Activated CD8-positive, alpha-beta memory T cell treated with anti-CD3 and anti-CD28 coated beads for 1 hour (primary cell): ENCODE measurements around the gene NME5.
A peak's percentile ranks its signal among the peaks of the same experiment; 100 is the strongest.
"Not testable (repeated sequence)": the region's sequence is repeated elsewhere in the genome, so short reads cannot be mapped to it uniquely, and the experiment has no call there.

ENCODE experiments used
- DNase-seq, 2 donors: peaks; one replicate each; pipeline ENCODE4 v3.0.0-alpha.2; 2020; ENCODE audit warnings: low read depth in 1 of 2; ENCODE audit errors: extremely low read depth in 1 of 2

NME5 gene, protein sequence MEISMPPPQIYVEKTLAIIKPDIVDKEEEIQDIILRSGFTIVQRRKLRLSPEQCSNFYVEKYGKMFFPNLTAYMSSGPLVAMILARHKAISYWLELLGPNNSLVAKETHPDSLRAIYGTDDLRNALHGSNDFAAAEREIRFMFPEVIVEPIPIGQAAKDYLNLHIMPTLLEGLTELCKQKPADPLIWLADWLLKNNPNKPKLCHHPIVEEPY

DNA sequence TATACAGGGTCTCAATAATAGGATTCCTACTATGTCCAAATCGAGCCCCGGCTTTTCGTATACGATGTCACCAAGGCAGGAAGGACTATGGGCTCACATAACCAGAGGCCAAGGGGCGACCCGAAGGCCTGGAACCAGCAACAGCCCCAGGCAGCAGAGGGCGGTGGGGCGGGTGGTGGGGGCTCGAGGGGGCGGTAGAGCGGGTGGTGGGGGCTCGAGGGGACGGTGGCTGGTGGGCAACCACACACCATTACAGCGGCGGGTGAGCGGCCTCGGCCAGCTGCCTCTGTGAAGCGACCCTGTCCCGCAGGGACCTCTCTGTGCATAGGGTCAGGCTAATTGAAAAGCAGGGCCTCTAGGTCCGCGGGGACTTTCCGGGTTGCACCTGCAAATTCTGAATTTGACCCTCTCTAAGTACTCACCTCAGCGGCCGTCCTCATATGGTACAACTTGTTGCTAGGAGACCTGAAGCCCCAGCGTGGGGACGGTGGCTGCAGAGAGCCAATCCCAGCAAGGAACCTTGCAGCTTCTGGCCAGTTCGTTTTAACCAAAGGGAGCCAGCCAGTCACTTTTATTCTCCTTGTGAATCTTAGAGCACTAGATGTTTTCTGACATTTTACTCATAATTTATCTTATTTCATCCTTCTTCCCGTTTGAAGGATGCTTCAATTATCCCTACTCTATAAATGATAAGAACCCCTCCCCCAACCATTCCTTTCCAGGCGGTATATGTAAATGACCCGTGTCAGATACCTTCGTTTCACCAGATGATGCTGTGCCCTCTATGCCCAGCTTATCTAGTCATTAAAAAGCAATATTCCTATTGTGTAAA is at the start of gene NME5:
TSS of gene NME5 (minus strand) at position 480 of the 832 bp plus-strand sequence. CDS start 648 bp downstream, outside the sequence.
- DNase-seq: no peak

DNA sequence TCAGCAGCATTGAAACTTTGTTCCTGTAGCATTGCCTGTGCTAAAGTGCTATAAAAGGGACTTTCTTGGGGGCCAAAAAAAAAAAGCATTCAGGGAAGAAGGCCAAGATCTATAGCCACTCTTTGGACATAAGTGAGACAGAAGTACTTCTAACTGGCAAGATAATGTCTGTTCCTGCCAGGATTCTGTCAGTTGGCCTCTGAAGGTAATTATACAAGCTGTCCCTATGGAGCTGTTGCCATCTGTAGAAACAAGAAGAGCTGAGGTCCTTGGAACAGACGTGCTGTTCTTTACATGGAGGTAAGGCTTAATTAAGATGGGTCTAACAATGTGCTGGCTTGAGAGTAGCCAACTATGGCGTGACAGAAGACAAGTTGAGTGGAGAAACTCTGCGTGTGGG is 49.4 kb upstream of the NME5 start:
- no peak for DNase-seq

DNA sequence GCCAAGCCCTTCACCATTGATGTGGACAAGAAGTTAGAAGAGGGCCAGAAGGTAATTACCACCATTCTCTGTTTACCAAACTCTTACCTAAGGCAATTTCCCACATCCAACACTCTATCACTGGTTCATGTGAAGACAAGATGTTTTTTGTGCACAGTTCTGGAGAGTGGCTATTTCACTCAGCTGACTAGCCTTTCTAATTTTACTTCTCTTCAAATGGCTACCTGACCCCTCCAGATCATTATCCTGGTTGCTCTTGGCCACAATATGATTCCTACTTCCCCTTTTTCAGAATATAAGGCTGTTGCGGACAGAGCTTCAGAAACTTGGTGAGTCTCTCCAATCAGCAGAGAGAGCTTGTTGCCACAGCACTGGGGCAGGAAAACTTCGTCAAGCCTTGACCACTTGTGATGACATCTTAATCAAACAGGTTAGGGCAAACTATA is 46.8 kb upstream of the NME5 start:
- DNase-seq: no peak

DNA sequence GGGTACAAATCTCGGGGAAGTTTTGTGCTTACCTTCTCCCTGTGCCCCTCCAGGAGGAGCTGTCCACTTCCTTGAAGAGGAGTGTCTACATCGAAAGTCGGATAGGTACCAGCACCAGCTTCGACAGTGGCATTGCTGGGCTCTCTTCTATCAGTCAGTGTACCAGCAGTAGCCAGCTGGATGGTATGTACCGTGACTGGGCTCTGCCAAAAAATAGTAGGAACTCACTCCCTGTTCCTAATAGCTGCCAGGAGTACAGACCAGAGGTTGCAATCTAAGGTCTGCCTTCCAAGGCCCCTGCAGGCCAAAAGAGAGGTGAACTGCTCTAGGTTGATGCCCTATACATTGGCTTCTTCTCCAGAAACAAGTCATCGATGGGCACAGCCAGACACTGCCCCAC is 43.6 kb upstream of the NME5 start:
- DNase-seq: no peak

DNA sequence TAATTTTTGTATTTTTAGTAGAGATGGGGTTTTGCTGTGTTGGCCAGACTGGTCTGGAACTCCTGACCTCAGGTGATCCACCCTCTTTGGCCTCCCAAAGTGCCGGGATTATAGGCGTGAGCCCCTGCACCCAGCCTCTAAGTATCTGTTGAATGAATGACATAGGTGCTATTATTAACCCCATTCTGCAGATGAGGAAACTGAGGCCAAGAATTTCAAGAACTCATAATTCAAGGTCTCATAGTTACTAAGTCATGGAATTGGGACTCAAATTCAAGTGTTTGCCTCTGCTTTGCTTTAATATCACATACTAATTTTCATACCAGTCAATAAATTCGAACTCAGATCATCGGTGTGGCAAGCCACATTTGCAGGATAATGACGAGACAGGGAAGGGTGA is 41.6 kb upstream of the NME5 start:
- no peak for DNase-seq

DNA sequence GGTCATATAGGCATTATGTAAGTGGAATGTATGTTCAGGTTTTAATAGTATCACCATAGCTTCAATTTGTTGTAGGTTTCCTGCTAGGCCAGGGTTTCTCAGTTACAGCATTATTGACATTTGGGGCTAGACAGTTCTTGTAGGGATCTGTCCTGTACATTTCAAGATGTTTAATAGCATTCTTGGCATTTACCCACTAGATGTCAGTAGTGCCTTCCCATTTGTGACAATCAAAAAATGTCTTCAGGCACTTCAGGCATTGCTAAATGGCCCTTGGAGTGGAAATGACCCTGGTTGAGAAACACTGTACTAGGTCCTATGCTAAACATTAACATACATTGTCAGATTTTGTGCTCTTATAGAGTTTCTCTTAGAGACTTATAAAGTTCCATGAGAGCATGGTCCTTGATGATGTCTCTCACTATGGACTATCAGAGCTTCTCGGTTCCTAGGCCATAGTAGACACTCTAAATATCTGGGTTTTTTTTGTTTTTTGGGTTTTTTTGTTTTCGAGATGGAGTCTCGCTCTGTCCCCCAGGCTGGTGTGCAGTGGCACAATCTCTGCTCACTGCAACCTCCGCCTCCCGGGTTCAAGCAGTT is 41.1 kb upstream of the NME5 start:
- DNase-seq: no peak

DNA sequence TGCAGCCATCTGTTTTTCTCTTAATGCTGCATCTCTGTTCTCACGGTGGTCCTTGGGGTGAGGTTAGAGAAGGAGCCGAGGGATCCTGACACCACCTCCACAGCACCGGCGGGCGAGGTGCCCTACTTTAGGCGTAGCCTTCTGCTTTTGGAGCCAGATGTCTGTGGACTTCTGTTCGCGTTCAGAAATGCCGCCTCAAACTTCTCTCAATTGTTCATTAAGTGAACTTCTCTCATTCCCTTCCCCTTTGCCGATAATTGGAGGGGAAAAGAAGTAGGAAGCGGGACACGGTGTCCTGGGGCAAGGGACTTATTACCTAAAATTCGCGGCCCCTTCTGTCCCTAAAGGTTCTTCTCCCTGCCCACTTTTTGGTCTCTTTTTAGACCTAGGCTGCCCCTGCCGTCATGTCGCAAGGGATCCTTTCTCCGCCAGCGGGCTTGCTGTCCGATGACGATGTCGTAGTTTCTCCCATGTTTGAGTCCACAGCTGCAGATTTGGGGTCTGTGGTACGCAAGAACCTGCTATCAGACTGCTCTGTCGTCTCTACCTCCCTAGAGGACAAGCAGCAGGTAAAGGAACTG is 40.1 kb upstream of the NME5 start:
- DNase-seq: no peak

DNA sequence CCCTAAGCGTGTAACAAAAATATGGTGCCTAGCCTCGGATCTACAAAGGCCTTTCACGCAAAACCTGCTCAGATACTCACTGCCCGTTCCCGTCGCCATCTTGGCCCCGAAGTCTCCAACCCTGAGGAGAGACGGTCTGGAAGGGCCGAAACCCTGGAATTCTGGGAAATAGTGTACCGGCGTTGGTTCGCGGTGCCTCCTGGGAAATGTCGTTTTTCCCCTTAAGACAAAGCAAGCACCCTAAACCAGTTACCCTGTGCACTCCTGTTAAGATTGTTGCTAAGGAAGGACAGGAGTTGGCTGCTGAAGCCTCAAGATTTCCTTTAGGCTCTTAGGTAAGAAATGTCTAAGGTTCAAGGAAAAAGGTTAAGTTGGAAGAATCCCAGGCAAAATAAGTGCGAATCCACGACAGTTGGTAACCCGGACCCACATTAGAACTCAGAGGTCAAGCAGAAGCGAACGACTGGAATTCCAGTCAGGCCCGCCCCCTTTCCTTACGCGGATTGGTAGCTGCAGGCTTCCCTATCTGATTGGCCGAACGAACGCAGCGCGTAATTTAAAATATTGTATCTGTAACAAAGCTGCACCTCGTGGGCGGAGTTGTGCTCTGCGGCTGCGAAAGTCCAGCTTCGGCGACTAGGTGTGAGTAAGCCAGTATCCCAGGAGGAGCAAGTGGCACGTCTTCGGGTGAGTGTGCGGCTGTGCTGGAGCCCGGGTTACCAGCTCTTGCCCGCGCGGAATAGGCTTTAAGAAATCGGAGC is 39.5 kb upstream of the NME5 start, which contains the start of the genes BRD8 and KIF20A:
TSS of gene BRD8 (minus strand) at position 115 of the 761 bp plus-strand sequence. CDS start at position 99, 16 bp downstream.
TSS of gene KIF20A (plus strand) at position 597 of the 761 bp plus-strand sequence. CDS start 569 bp downstream, outside the sequence.
- peak; percentile 74 to 76 for DNase-seq

DNA sequence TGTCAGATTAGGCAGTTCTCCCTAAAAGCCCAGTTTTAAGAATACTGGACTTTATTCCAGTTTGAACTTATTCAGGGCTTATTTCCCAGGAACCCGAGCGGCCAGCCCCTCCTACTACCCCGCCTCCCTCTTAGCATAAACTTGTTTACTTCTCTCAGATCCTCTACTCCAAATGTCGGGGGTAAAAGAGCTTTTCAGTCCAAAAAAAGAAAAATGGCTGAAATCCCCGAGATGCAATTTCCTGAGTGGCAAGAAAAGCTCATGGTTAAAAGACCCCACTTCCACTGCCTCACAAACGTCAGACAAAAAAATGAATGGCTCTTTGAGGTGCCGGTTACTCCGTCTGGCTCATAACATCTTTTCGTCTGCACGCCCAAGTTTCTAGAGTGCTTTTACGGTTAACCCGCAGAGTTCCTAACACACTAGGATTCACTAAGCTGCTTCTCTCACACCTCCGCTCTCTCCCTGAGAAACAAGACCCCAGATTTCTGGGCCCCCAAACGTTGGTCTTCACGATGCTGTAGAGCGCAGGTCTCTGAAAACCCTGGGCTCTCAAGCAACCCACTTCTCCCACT is 38.8 kb upstream of the NME5 start:
- DNase-seq: no peak

DNA sequence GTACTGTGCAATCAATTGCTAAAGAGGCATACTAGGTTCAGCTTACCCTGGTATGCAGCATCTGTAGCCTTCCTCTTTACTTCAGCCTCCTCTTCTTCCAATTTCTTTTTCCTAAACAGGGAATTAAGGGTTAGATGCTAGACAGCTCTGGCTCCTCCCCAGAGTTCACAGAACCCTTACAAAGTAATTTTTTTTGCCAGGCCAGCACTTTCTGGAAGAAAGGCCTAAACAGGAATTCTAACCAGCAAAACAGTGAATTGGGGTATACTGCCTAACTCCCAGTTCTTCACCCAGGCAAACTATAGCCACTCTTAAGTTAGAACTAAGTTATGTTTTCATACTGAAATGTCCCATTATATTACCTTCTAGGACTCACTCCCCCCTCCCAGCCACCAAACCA is 31.1 kb upstream of the NME5 start:
- DNase-seq: no peak

DNA sequence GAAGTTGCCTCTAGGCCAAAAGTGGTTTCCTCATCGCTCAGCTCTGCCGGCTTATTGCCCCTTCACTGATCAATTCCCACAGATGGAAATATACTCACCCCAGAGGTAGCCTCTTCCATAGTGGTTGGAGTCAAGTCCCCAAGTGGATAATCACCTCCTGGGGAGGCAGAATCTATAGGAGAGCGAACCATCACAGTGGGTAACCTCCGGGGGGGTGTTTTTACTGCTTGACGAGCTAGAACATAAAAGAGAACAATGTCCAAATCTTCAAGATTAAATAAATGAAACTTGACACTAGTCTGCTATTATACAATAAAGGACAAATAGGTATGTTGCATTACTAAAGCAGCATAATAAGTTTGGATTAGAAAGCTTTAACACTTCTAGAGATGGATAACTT is 29.9 kb upstream of the NME5 start:
- DNase-seq: no peak

DNA sequence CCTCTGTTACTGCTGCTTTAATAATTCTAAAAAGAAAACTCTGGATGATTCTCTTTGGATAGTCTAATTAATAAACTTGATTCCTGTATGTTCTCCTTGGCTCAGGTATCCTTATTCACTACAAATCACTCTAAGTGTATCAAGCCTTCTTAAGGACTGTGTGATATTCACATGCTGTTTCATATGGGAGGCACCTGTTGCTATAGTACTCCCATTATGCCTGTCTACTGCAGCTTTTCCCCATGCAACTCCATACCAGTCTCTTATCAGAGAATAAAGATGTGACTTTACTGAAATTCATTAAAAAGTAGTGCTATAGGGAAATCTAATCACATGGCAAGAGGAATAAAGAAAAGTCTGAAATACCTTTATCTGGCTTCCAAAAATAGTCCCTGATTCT is 24.5 kb upstream of the NME5 start:
- no peak for DNase-seq

DNA sequence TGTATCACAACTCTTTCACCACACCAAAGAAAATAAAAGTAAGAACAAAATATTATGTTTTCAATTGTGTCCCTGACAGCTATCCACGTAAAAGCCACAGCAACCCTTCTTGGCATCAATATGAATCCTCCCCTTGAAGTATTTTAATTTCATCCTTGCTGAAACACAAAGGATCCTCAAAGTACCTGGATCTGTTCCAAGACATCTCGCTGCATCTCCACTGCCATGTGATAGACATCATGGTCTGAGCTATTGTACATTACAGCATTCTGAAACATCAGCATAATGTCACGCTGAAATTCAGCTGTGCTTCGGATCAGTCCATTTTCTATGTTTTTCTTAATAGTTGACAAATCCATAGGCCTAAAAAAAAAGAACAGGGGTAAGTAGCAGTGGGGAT is 21.5 kb upstream of the NME5 start:
- no peak for DNase-seq

DNA sequence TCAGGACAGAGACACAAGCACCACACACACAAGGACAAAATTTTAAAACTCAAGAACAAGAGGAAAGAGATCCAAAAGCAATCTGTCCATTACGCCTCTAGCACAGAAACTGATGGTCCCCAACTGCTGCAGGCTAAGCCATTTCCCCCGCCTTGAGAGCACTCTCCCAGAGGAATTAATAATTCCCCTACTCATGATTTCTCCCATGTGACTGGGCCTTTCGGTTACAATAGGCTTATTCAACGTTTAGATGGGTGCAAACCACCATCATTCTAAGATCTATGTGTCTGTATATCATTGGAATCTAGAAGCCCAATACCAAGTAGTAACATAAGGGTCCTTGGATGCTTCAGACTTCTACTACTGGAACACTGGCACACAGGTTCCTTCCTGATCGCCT is 20.4 kb upstream of the NME5 start:
- no peak for DNase-seq

DNA sequence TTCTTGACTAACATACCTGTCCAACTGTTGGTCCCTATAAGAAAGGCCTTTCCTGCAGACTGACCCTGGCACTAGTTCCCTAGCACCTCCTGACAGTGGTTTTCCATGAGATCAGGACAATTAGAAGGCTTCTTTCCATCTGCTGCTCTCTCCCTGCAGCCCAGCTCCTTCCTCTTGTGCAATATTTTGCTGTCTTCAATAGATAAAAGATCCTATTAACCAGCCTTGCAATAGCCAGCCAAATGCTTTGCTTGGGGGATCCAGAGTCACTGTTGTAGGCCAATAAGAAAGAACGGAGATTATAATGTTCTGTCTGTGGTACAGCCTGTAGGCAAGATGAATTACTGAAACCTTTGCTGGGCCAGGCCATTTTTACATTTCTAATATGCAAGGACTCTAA is 18.4 kb upstream of the NME5 start:
- no peak for DNase-seq

DNA sequence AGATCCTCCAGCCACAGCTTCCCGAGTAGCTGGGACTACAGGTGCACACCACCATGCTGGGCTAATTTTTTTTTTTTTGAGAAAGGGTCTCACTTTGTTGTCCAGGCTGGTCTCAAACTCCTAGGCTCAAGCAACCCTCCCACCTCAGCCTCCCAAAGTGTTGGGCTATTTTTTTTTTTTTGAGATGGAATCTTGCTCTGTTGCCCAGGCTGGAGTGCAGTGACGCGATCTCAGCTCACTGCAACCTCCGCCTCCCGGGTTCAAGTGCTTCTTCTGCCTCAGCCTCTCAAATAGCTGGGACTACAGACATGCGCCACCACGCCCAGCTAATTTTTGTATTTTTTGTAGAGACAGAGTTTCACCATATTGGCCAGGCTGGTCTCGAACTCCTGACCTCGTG is 16.7 kb upstream of the NME5 start:
- DNase-seq: not testable (repeated sequence)

DNA sequence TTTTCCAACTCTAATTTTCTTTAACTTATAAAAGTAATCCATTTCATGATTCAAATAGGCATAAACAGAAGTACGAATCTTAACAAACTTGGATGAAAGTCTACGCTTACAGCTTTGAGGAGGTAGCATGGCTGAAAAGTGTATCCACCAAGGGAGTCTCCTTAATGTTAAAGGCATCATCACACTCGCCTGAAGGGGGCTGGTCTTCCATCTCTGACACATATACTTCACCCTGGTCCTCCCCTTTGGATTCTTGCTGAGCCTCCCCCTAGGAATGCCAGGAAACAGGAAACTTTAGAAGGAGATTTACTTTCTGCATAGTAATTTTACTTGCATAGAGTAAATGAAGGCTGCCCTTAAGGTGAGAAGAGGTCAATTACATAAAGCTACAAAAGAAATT is 10.3 kb upstream of the NME5 start:
- no peak for DNase-seq

DNA sequence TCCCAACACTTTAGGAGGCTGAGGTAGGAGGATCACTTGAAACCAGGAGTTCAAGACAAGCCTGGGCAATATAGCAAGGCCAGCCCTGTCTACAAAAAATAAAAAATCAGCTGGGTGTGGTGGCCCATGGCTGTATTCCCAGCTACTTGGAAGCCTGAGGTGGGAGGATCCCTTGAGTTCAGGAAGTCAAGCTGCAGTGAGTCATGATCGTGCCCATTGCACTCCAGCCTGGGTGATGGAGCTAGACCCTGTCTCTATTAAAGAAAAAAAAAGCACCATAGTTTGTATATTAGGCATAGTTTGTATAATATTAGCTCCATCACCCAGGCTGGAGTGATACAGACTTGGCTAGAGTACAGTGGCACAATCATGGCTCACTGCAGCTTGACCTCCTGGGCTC is 9.6 kb upstream of the NME5 start:
- DNase-seq: no peak

DNA sequence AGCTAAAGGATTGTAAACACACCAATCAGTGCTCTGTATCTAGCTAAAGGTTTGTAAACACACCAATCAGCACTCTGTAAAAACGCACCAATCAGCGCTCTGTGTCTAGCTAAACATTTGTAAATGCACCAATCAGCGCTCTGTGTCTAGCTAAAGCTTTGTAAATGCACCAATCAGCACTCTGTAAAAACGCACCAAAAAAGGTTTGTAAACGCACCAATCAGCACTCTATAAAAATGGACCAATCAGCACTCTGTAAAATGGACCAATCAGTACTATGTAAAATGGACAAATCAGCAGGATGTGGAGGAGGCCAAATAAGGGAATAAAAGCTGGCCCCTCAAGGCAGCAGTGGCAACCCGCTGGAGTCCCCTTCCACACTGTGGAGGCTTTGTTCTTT is 4.3 kb upstream of the NME5 start:
- DNase-seq: not testable (repeated sequence)

DNA sequence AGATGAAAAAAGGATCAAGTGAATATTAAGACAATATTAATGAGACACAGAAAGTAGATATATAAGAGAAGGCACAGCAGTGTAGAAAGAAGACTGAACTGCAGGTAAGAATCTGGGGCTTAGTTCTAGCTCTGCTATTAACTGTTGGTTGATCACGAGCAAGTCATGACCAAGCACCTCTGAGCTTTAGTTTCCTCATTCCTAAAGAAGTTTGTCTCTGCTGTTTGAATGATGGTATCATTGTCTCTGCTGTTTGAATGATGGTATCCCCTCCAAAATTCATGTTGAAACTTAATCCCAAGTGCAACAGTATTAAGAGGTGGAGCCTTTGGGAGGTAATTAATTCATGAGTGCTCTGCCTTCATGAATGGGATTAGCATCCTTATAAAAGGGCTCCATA is 2.5 kb upstream of the NME5 start:
- DNase-seq: no peak
